Measurements from ENCODE around the gene TSSK6. TPM values are rescaled to one million over a fixed set of nuclear protein-coding genes. Genes with fewer than 3 reads are reported as not detected.

TSSK6 gene
- total RNA-seq, 1 experiment from 2014 or later, result 4.7 TPM

Other genes with a start within 250 kb of the TSSK6 start
- gene TM6SF2, start 242.2 kb downstream of the TSSK6 start, total RNA-seq (2014; rRNA removed; shearing (Covaris generic)), result 0.52 and 1.4 TPM in 2 replicates
- 43.7 and 44.4 TPM in 2 replicates for gene SUGP1, start 195.0 kb downstream of the TSSK6 start, total RNA-seq (2014; rRNA removed; shearing (Covaris generic))
- 39.9 and 43.3 TPM in 2 replicates for gene MAU2, start 194.7 kb downstream of the TSSK6 start, total RNA-seq (2014; rRNA removed; shearing (Covaris generic))
- 104 and 130 TPM in 2 replicates for gene GATAD2A, start 109.9 kb downstream of the TSSK6 start, total RNA-seq (2014; rRNA removed; shearing (Covaris generic))
- gene NDUFA13, start 677 bp upstream of the TSSK6 start, total RNA-seq (2014; rRNA removed; shearing (Covaris generic)), result 249 and 291 TPM in 2 replicates
- gene YJEFN3, start 13.4 kb upstream of the TSSK6 start, total RNA-seq (2014; rRNA removed; shearing (Covaris generic)), result 0.74 and 1.2 TPM in 2 replicates
- 4.4 and 7.0 TPM in 2 replicates for gene CILP2, start 22.7 kb upstream of the TSSK6 start, total RNA-seq (2014; rRNA removed; shearing (Covaris generic))
- 0.94 and 2.7 TPM in 2 replicates for gene PBX4, start 103.1 kb upstream of the TSSK6 start, total RNA-seq (2014; rRNA removed; shearing (Covaris generic))
- 44.0 and 45.0 TPM in 2 replicates for gene LPAR2, start 112.7 kb upstream of the TSSK6 start, total RNA-seq (2014; rRNA removed; shearing (Covaris generic))
- gene GMIP, start 128.1 kb upstream of the TSSK6 start, total RNA-seq (2014; rRNA removed; shearing (Covaris generic)), result 6.6 and 6.7 TPM in 2 replicates
- gene ATP13A1, start 148.1 kb upstream of the TSSK6 start, total RNA-seq (2014; rRNA removed; shearing (Covaris generic)), result 36.2 and 40.6 TPM in 2 replicates
- gene ZNF101, start 153.3 kb upstream of the TSSK6 start, total RNA-seq (2014; rRNA removed; shearing (Covaris generic)), result 24.1 and 24.9 TPM in 2 replicates
- 2.3 and 4.3 TPM in 2 replicates for gene ZNF14, start 217.6 kb upstream of the TSSK6 start, total RNA-seq (2014; rRNA removed; shearing (Covaris generic))

Measured in H7 (cell line).